ENCODE measurements around the gene MAPK8IP3.
A peak's percentile ranks its signal among the peaks of the same experiment; 100 is the strongest.
"Not testable (repeated sequence)": the region's sequence is repeated elsewhere in the genome, so short reads cannot be mapped to it uniquely, and the experiment has no call there.

Gene MAPK8IP3

DNA sequence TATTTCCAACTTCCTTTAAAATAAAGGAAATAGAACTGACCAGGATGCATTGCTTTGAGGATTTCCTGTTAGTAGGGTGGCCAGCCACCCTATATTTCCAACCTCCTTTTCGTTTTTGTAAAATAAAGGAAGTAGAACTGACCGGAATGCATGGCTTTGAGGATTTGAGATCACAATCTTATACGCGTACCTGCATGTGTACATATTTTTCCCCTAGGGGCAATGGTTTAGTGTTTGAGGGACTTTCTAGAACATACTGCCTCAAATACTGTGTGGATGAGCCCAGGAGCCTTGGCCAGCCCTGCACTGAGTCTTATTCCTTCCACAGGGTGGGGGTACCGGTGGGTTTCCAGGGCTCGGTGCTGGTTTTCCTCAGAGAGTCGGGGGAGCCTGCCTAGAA is 25.6 kb downstream of the MAPK8IP3 start:
- Histone ChIP-seq H2BK12ac (ENCODE audit: low read length) (no peak overlapping the region), H4K8ac (ENCODE audit: low read depth, low read length) (no peak overlapping the region), H3K23ac (ENCODE audit: low read depth, low read length, poor library complexity) (no peak overlapping the region), H2BK120ac (ENCODE audit: low read depth, low read length) (no peak overlapping the region), H3K36me3 (replicated peaks in 1 of 2; ENCODE audit: control insufficient read depth in 2 of 2, insufficient read depth in 2 of 2, low read length in 2 of 2) (peaks cover 50 to 79% of the 10 kb centered on the region in 2 donors), H3K27ac (replicated peaks; ENCODE audit: low read length) (no peak overlapping the region), H3K14ac (ENCODE audit: low read length) (no peak overlapping the region), H3K27me3 (ENCODE audit: control insufficient read depth in 3 of 3, insufficient read depth in 3 of 3, low read depth in 1 of 3, low read length in 3 of 3) (no peaks in the 10 kb centered on the region), H3K9ac (ENCODE audit: low read depth, low read length, poor library complexity) (no peak overlapping the region), H4K91ac (ENCODE audit: low read depth, low read length, poor library complexity) (no peak overlapping the region), H3K4me1 (ENCODE audit: control insufficient read depth in 2 of 2, insufficient read depth in 1 of 2, low read depth in 1 of 2, low read length in 2 of 2) (no peaks in the 10 kb centered on the region), H2AK5ac (ENCODE audit: low read depth, low read length) (no peak overlapping the region), H2BK5ac (ENCODE audit: low read length) (no peak overlapping the region), H3K18ac (ENCODE audit: low read length) (no peak overlapping the region), H3K4me2 (ENCODE audit: insufficient read depth, low read length, poor library complexity, severe bottlenecking) (no peak overlapping the region), H2AFZ (ENCODE audit: low read length) (no peak overlapping the region), H3K79me1 (ENCODE audit: low read depth, low read length) (no peaks in the 10 kb centered on the region), H3K9me3 (replicated peaks in 1 of 2; ENCODE audit: control insufficient read depth in 2 of 2, insufficient read depth in 1 of 2, low read depth in 1 of 2, low read length in 2 of 2) (peaks cover 14 to 16% of the 10 kb centered on the region in 2 donors), H3K4ac (ENCODE audit: low read length) (no peak overlapping the region), H3K4me3 (ENCODE audit: low read length in 2 of 2) (no peak overlapping the region), H2BK15ac (ENCODE audit: low read length) (no peak overlapping the region)
- no CpG with 5 or more reads among the region's 7 CpGs for WGBS, 2 donors (ENCODE audit: extremely low coverage in 2 of 2, insufficient read length in 2 of 2, insufficient replicate concordance in 1 of 2)
- DNase-seq (ENCODE audit: low spot score): no peak

DNA sequence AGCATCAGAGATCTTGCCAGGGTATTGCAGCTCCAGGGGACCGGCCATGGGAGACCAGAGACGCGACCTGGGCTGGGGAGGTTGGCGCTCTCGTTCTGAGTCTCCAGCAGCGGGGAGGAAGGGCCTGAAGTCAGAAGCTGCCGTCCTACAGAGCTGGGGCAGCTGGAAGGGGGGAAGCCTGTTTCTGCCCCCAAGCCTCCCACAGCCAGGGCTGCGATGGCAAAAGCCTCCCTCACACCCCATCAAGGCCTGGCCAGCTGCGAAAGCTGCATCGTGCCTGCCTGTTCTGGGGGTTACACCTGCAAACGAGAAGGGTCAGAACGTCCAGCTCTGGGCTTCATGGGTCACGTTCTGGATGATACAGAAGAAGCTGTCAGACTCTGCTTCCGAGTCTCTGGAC is 26.1 kb downstream of the MAPK8IP3 start:
- Histone ChIP-seq H3K4ac (ENCODE audit: low read length) (no peak overlapping the region), H2AK5ac (ENCODE audit: low read depth, low read length) (no peak overlapping the region), H3K18ac (ENCODE audit: low read length) (no peak overlapping the region), H2BK12ac (ENCODE audit: low read length) (no peak overlapping the region), H3K9ac (ENCODE audit: low read depth, low read length, poor library complexity) (no peak overlapping the region), H3K79me1 (ENCODE audit: low read depth, low read length) (no peaks in the 10 kb centered on the region), H3K27me3 (ENCODE audit: control insufficient read depth in 3 of 3, insufficient read depth in 3 of 3, low read depth in 1 of 3, low read length in 3 of 3) (no peaks in the 10 kb centered on the region), H3K9me3 (replicated peaks in 1 of 2; ENCODE audit: control insufficient read depth in 2 of 2, insufficient read depth in 1 of 2, low read depth in 1 of 2, low read length in 2 of 2) (peaks cover 14 to 19% of the 10 kb centered on the region in 2 donors), H3K23ac (ENCODE audit: low read depth, low read length, poor library complexity) (peak overlapping the region; percentile 31), H2AFZ (ENCODE audit: low read length) (no peak overlapping the region), H3K4me3 (ENCODE audit: low read length in 2 of 2) (no peak overlapping the region), H3K14ac (ENCODE audit: low read length) (no peak overlapping the region), H3K4me2 (ENCODE audit: insufficient read depth, low read length, poor library complexity, severe bottlenecking) (no peak overlapping the region), H2BK15ac (ENCODE audit: low read length) (no peak overlapping the region), H4K91ac (ENCODE audit: low read depth, low read length, poor library complexity) (no peak overlapping the region), H3K4me1 (ENCODE audit: control insufficient read depth in 2 of 2, insufficient read depth in 1 of 2, low read depth in 1 of 2, low read length in 2 of 2) (no peaks in the 10 kb centered on the region), H4K8ac (ENCODE audit: low read depth, low read length) (no peak overlapping the region), H3K27ac (replicated peaks; ENCODE audit: low read length) (no peak overlapping the region), H2BK5ac (ENCODE audit: low read length) (no peak overlapping the region), H2BK120ac (ENCODE audit: low read depth, low read length) (no peak overlapping the region), H3K36me3 (replicated peaks in 1 of 2; ENCODE audit: control insufficient read depth in 2 of 2, insufficient read depth in 2 of 2, low read length in 2 of 2) (peaks cover 46 to 74% of the 10 kb centered on the region in 2 donors)
- no CpG with 5 or more reads among the region's 14 CpGs for WGBS, 2 donors (ENCODE audit: extremely low coverage in 2 of 2, insufficient read length in 2 of 2, insufficient replicate concordance in 1 of 2)
- no peak for DNase-seq (ENCODE audit: low spot score)

DNA sequence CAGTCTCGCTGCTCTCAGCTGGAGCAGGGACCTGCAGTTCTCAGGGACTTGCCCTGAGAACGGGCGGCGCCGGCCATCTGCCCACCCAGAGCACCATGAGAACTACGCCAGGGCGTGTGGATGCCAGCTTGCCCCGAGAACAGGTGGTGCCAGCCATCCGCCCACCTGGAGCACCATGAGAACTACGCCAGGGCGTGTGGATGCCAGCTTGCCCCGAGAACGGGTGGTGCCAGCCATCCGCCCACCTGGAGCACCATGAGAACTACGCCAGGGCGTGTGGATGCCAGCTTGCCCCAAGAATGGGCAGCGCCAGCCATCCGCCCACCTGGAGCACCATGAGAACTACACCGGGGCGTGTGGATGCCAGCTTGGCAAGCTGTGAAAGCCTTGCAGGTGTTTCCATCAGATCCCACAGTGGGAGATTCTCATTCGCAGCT is 26.6 kb downstream of the MAPK8IP3 start:
- H3K36me3 ChIP-seq (replicated peaks in 1 of 2; ENCODE audit: control insufficient read depth in 2 of 2, insufficient read depth in 2 of 2, low read length in 2 of 2): peaks cover 42 to 69% of the 10 kb centered on the region in 2 donors
- no CpG with 5 or more reads among the region's 21 CpGs for WGBS, 2 donors (ENCODE audit: extremely low coverage in 2 of 2, insufficient read length in 2 of 2, insufficient replicate concordance in 1 of 2)
- not testable (repeated sequence) for H3K79me1 ChIP-seq (ENCODE audit: low read depth, low read length); H3K9ac ChIP-seq (ENCODE audit: low read depth, low read length, poor library complexity); H3K18ac ChIP-seq (ENCODE audit: low read length); H2AK5ac ChIP-seq (ENCODE audit: low read depth, low read length); H2BK12ac ChIP-seq (ENCODE audit: low read length); H3K4me1 ChIP-seq (ENCODE audit: control insufficient read depth in 2 of 2, insufficient read depth in 1 of 2, low read depth in 1 of 2, low read length in 2 of 2); H2BK5ac ChIP-seq (ENCODE audit: low read length); H3K4me2 ChIP-seq (ENCODE audit: insufficient read depth, low read length, poor library complexity, severe bottlenecking); H3K4me3 ChIP-seq (ENCODE audit: low read length in 2 of 2); H2BK15ac ChIP-seq (ENCODE audit: low read length); H3K14ac ChIP-seq (ENCODE audit: low read length); H2BK120ac ChIP-seq (ENCODE audit: low read depth, low read length); H4K91ac ChIP-seq (ENCODE audit: low read depth, low read length, poor library complexity); DNase-seq (ENCODE audit: low spot score); H4K8ac ChIP-seq (ENCODE audit: low read depth, low read length); H3K27ac ChIP-seq (replicated peaks; ENCODE audit: low read length); H2AFZ ChIP-seq (ENCODE audit: low read length); H3K27me3 ChIP-seq (ENCODE audit: control insufficient read depth in 3 of 3, insufficient read depth in 3 of 3, low read depth in 1 of 3, low read length in 3 of 3); H3K4ac ChIP-seq (ENCODE audit: low read length)
- peaks cover 14 to 19% of the 10 kb centered on the region in 2 donors for H3K9me3 ChIP-seq (replicated peaks in 1 of 2; ENCODE audit: control insufficient read depth in 2 of 2, insufficient read depth in 1 of 2, low read depth in 1 of 2, low read length in 2 of 2)
- H3K23ac ChIP-seq (ENCODE audit: low read depth, low read length, poor library complexity): peak overlapping the region; percentile 31

DNA sequence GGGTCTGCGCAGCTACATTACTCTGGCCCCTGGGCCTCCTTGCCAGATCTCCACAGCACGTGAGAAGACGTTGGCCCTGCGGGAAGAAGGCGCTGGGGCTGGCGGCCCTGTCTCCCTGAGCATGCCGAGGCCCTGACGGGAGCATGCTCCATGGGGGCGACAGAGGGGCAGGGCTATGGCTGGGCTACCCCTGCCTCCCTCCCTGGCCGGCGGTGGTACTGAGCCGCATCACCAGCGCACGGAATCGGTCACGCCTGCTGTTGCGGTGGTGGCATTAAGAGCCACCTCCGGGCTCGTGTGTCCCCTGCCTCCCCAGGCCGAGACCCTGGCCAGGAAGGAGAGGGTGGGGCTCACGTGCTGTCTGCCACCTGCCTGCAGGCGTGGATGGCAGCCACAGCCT is 28.1 kb downstream of the MAPK8IP3 start:
- DNase-seq (ENCODE audit: low spot score): no peak
- H4K91ac ChIP-seq (ENCODE audit: low read depth, low read length, poor library complexity): no peak overlapping the region
- no peaks in the 10 kb centered on the region for H3K79me1 ChIP-seq (ENCODE audit: low read depth, low read length)
- H2BK15ac ChIP-seq (ENCODE audit: low read length): no peak overlapping the region
- WGBS, 2 donors (ENCODE audit: extremely low coverage in 2 of 2, insufficient read length in 2 of 2, insufficient replicate concordance in 1 of 2): no CpG with 5 or more reads among the region's 22 CpGs
- peaks cover 14 to 25% of the 10 kb centered on the region in 2 donors for H3K9me3 ChIP-seq (replicated peaks in 1 of 2; ENCODE audit: control insufficient read depth in 2 of 2, insufficient read depth in 1 of 2, low read depth in 1 of 2, low read length in 2 of 2)
- H3K27ac ChIP-seq (replicated peaks; ENCODE audit: low read length): no peak overlapping the region
- H2AFZ ChIP-seq (ENCODE audit: low read length): no peak overlapping the region
- H3K9ac ChIP-seq (ENCODE audit: low read depth, low read length, poor library complexity): no peak overlapping the region
- no peak overlapping the region for H3K4me3 ChIP-seq (ENCODE audit: low read length in 2 of 2)
- peak overlapping the region; percentile 56 for H3K14ac ChIP-seq (ENCODE audit: low read length)
- H3K18ac ChIP-seq (ENCODE audit: low read length): no peak overlapping the region
- no peak overlapping the region for H4K8ac ChIP-seq (ENCODE audit: low read depth, low read length)
- no peak overlapping the region for H2BK12ac ChIP-seq (ENCODE audit: low read length)
- H3K36me3 ChIP-seq (replicated peaks in 1 of 2; ENCODE audit: control insufficient read depth in 2 of 2, insufficient read depth in 2 of 2, low read length in 2 of 2): peaks cover 36 to 54% of the 10 kb centered on the region in 2 donors
- no peak overlapping the region for H3K23ac ChIP-seq (ENCODE audit: low read depth, low read length, poor library complexity)
- H2BK5ac ChIP-seq (ENCODE audit: low read length): no peak overlapping the region
- H3K4me1 ChIP-seq (ENCODE audit: control insufficient read depth in 2 of 2, insufficient read depth in 1 of 2, low read depth in 1 of 2, low read length in 2 of 2): no peaks in the 10 kb centered on the region
- no peaks in the 10 kb centered on the region for H3K27me3 ChIP-seq (ENCODE audit: control insufficient read depth in 3 of 3, insufficient read depth in 3 of 3, low read depth in 1 of 3, low read length in 3 of 3)
- no peak overlapping the region for H2AK5ac ChIP-seq (ENCODE audit: low read depth, low read length)
- no peak overlapping the region for H3K4me2 ChIP-seq (ENCODE audit: insufficient read depth, low read length, poor library complexity, severe bottlenecking)
- no peak overlapping the region for H3K4ac ChIP-seq (ENCODE audit: low read length)
- H2BK120ac ChIP-seq (ENCODE audit: low read depth, low read length): no peak overlapping the region

Data from neuronal stem cell (in vitro differentiated cells).